Ishikawa (cell line): Measurements from ENCODE around the gene PARD3B.

Source experiments
- EP300 ChIP-seq: IDR thresholded peaks from 2 replicates; pipeline ENCODE4 v1.6.1; 2012; ENCODE audit warnings: borderline replicate concordance
- RAD21 ChIP-seq: IDR thresholded peaks from 2 replicates; pipeline ENCODE4 v1.6.1; 2012; ENCODE audit warnings: low read depth
- TAF1 ChIP-seq: IDR thresholded peaks from 2 replicates; pipeline ENCODE4 v1.6.1; 2012; ENCODE audit warnings: low read depth, mild to moderate bottlenecking
- TF ChIP-seq, protein P1 (sequence below): IDR thresholded peaks from 2 replicates; pipeline ENCODE4 v1.6.1; 2012; ENCODE audit warnings: low read depth, mild to moderate bottlenecking

DNA sequence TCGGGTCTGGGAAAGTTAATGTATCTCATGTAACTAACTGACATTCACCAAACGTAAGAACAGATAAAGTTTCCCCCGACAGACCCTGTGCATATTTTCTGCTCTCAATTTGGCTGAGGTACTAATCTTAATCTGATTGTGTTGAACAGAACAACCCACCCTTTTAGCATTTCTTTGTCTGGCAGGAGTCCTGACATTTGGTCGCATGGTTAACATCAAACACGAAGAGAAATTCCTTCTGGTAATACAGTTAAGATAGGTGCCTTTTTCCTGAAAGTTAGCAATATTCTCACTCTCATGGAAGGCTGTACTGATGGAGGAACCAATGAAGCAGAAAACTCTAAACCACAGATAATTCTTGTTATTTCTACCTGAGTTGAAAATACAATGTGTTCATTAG lies 520.8 kb downstream of the PARD3B start:
- TF ChIP-seq RAD21 (no peak), EP300 (no peak), TAF1 (no peak)
- TF ChIP-seq, protein P1, sequence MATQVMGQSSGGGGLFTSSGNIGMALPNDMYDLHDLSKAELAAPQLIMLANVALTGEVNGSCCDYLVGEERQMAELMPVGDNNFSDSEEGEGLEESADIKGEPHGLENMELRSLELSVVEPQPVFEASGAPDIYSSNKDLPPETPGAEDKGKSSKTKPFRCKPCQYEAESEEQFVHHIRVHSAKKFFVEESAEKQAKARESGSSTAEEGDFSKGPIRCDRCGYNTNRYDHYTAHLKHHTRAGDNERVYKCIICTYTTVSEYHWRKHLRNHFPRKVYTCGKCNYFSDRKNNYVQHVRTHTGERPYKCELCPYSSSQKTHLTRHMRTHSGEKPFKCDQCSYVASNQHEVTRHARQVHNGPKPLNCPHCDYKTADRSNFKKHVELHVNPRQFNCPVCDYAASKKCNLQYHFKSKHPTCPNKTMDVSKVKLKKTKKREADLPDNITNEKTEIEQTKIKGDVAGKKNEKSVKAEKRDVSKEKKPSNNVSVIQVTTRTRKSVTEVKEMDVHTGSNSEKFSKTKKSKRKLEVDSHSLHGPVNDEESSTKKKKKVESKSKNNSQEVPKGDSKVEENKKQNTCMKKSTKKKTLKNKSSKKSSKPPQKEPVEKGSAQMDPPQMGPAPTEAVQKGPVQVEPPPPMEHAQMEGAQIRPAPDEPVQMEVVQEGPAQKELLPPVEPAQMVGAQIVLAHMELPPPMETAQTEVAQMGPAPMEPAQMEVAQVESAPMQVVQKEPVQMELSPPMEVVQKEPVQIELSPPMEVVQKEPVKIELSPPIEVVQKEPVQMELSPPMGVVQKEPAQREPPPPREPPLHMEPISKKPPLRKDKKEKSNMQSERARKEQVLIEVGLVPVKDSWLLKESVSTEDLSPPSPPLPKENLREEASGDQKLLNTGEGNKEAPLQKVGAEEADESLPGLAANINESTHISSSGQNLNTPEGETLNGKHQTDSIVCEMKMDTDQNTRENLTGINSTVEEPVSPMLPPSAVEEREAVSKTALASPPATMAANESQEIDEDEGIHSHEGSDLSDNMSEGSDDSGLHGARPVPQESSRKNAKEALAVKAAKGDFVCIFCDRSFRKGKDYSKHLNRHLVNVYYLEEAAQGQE, result no peak
